Ramos (cell line): Measurements from ENCODE around the gene CCDC18.
"Not testable (repeated sequence)": the region's sequence is repeated elsewhere in the genome, so short reads cannot be mapped to it uniquely, and the experiment has no call there.

Experiments used
- in situ Hi-C: fragments of 300-500 bp; cut with MboI; formaldehyde crosslinking; loops from one replicate; pipeline ENCODE4 v1.14.3; 2022; ENCODE audit warnings: low sequenced_read_pairs; ENCODE audit not compliant: unreplicated experiment

CCDC18 gene

DNA sequence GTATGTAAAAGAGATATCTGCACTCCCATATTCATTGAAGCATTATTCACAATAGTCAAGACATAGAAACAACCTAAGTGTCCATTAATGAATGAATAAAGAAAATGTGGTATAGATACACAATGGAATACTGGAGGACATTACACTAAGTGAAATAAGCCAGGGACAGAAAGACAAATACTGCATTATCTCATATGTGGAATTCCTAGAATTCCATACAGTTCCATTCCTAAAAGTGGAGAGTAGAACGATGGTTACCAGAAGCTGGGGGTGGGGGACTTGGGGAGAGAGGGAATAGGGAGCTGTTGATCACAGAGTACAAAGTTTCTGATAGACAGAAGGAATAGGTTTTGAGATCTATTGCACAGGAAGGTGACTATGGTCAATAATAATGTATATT lies 7.7 kb upstream of the CCDC18 start:
- in situ Hi-C loops: no loop called here

DNA sequence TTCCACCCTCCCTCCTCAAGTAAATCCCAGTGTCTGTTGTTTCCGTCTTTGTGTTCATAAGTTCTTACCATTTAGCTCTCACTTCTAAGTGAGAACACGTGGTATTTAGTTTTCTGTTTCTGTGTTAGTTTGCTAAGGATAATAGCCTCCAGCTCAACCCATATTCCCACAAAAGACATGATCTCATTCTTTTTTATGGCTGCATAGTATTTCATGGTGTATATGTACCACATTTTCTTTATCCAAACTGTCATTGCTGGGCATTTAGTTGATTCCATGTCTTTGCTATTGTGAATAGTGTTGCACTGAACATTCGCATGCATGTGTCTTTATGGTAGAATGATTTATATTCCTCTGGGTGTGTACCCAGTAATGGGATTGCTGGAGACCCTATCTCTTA lies 5.9 kb upstream of the CCDC18 start:
- in situ Hi-C loops: not testable (repeated sequence)

DNA sequence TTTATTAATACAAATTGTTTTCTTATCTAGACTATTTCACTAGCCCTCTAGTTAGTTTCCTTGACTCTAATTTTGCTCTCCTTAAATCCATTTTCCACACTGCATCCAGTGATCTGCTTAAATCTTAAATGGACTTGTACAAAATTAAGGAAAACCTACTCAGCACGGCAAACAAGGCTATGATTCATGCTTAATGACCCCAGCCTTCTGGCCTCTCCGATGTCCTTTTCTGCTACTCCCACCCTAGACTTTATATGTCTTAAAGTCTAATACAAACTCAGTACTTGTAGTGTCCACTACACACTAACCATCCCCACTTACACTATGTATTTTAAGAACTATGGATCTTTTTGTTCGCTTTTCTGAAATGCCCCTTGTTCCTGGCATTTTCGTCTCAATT lies 2.5 kb upstream of the CCDC18 start:
- in situ Hi-C loops: no loop called here

DNA sequence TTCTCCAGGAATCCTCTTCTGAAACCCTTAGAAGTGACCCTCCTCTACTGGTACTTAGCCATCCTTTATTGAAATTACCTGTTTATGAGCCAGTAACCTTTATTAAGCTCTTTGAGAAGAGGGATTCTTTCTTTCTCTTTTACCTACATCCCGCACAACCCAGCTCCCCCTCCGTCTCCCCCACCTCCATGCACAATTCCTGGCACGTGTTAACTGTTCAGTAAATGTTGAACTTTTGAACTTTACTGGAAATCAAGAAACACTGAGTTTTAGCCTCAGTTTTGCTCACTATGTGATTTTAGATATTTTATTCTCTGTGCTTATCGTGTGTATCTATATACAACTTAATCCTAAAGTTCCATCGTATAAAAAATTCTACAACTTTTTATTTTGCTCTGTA lies 2.1 kb upstream of the CCDC18 start:
- in situ Hi-C loops: no loop called here

DNA sequence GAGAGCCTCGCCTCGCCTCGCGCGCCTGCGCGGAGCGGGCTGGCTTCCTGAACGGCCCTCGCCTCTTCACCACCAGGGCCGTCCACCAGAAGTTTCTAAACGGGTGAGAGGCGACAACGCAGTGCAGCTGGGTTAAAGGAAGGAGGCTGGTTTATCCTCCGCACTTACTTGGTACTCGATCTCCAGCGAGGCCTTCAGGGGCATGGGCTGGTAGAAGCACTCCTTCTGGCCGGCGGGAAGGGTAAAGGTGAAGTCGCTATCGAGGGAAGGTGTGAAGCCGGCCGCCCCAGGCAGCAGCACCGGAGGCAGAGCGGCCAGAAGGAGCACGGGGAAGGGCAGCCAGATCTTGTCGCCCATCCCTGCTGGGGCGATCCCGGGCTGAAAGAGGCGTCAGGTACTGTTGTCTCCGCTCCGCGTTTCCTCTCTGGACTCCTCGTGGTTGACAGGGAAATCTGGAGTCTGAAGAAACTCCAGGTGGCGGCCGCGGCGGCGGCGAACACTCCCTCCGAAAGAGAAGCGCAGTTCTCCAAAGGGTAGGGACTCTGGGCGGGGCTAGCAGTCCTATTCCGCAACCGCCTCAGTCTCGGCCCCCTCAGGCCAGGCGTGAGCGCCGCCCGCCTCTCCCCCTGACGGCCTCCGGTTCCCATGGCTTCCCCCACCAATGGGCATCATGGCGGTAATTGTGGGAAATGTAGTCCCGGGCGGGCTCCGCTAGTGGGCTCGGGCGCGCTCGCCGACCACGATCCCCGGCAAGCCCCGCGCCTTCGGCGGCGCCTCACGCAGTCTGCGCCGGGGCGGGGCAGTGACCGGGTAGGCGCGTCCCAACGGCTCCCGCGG lies 420 bp upstream of the CCDC18 start, which contains the start of gene TMED5:
TSS of gene TMED5 (minus strand) at position 528 of the 837 bp plus-strand sequence. CDS start at position 357, 171 bp downstream.
- in situ Hi-C loops: no loop called here

DNA sequence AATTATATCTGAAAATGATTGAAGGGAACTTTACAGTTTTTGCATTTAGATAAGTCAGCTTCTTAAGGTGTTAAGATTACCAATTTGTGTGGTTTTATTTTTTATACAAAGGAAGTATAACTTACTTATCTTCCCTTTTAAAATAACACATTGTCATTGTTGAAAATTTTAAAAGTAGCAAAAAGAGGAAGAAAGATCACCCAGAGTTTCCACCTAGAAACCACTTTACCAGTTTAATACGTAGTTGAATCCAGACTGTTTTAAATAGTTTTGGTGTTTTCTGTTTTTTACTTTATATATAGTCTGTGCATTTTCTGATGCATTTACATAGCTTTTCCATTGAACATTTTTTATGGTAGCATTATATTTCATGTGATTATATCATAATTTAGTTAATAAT lies 6.1 kb downstream of the CCDC18 start:
- in situ Hi-C loops: no loop called here

DNA sequence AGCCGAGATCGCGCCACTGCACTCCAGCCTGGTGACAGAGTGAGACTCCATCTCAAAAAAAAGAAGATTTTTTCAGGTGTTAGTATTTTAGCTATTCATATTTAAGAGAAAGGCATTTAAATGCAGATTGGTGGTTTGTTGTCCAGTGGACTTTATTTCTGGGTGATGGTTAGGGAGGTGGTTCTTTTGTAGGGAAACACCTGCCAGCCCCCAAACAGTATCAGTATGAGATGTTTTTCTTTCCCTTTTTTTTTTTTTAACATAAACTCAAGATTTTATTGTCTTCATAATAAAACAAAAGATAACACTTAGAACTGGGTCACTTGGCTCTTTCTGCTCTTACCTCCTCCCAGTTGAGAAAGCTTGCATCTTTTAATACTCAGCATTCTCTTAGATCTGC lies 9.9 kb downstream of the CCDC18 start:
- in situ Hi-C loops: no loop called here

DNA sequence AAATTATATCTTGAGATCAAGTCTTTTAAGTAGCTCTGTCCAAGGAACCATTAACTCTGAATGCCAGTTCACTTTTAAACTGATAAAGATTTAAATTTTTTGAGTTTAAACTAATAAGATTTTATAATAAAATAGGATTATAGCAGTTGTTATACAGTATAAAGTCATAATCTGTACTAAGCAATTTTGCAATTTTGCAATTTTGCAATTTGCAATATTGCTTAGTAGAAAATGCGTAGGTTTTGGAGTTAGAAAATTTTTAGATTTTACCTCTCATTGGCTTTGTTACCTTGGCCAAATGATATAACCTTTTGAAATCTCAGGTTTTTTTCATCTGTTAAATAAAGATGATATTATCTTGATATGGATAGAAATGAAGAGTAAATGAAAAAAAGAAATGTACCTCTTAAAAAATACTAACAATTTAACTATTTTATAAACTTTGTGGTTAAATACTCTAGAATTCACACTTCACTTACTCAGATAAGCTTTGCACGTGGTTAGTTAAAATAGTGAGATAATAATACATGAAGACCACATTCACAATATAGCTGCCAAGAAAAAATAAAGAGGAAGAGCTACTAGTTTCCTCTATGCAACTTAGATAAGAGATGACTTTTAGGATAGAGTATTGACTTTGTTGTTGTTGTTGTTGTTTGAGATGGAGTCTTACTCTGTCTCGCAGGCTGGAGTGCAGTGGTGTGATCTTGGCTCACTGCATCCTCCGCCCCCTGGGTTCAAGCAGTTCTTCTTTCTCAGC lies 13.9 kb downstream of the CCDC18 start:
- in situ Hi-C loops: no loop called here

DNA sequence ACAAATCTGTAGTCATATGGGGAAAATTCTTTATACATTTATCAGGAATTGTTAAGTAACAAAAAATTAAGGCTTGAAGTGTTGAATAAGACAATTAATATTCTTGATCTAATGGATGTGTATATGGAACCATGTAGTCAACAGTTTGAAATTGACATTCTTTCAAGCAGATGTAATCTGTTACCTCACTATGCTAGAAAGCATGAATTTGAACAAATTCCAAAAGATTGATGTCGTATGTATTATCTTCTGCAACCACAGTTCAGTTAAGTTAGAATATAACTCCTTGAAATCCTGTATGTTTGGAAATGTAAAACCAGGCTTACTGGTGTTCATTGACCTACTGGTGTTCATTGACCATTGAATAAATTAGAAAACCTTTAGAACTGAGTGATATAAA lies 16.1 kb downstream of the CCDC18 start:
- in situ Hi-C loops: no loop called here

DNA sequence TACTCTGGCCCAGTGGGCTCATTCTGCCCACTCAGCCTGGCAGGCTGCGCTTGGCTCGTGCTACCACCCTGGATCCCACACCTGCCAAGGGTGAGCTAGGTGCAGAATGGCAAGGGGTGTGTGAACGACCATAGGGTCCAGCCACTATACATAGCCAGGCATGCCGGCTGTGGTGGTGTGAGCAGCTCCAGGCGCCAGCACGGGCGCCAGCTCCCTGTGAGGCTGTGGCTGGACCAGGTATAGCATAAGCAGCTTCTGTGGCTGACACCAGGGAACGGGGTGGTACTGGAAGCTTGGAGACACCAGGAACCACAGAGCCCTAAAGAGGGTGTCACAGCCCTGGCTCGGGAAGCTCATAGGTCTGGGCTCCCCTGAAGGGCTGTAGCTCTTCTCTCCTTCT lies 18.6 kb downstream of the CCDC18 start:
- in situ Hi-C loops: no loop called here

DNA sequence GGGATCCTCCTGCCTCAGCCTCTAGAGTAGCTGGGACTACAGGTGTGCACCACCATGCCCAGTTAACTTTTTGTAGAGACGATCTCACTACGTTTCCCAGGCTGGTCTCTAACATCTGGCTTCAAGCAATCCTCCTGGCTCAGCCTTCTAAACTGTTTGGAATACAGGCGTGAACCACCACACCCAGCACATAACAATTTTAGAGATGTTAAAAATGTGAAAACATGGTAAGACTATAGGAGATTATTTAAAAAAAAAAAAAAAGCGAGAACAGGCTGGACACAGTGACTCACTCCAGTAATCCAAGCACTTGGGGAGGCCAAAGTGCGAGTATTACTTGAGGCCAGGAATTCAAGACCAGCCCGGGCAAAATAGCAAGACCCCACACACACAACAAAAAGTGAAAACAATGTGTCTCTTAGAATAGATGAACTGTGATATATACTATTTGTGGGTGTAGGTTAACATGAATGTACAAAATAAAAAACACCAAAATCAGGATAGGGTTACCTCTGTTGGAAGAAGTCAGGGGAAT lies 19.6 kb downstream of the CCDC18 start:
- in situ Hi-C loops: no loop called here

DNA sequence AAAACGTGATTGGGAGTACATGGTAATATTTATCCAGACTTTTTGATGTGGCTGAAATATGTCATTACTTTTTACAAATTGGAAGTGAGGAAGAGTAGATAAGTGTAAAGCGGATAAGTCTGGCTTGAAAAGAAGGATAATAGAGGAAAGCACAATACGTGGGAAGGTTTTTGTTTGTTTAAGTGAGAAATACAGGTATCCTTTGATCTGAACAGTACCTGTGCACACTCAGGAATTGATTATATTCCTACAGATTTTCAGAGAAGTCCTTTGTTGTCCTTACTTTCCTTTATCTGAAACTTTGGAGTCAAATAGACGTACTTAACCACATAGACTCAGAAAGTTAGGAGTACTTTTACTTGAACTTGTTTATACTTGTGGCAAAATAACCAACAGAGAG lies 20.2 kb downstream of the CCDC18 start:
- in situ Hi-C loops: no loop called here

DNA sequence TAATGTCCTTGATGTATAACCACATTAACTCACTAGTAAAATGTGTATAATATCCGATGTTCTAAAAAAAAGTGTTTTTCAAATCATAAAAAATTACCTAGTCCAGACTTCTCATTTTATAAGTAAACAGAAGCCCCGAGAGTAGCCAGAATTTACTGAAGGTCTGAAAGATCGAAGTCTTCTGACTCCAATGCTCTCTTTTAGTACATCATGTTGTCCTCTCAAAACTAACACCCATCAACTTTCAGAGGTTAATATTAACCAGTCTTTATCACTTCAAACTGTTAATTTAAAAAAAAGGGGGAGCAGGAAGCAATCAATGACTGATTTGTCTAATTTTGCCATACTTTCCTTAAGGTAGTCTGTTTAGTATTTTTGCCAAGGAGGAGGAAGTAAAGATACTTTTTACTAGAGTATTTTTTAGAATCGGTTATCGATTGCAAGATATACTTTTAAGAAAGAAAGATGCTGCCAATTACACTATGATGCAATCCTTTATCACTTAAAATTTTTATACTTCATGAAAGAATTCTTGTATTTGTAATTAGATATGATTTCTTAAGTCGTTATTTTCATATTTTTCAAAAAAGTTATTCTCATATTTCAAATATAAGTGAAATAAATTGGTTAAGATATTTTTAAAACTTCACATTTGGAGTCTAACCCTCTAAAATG lies 25.5 kb downstream of the CCDC18 start:
- in situ Hi-C loops: no loop called here

DNA sequence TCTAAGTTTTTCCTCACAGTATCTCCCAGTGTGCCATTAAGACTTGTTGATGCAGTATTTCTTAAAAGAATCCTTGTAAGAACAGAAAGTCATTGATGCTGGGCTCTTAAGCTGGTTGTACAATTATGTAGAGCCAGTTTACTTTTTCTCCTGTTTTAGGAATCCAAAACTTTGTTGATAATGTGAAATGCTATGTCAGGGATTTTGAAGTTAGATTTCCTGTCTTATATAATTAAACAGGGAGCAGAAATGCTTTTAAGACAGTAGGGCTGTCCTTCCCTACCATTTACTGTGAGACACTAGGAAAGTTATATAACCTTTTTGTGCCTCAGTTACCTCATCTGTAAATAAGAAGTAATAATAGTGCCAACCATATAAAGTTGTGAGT lies 26.0 kb downstream of the CCDC18 start:
- in situ Hi-C loops: no loop called here

DNA sequence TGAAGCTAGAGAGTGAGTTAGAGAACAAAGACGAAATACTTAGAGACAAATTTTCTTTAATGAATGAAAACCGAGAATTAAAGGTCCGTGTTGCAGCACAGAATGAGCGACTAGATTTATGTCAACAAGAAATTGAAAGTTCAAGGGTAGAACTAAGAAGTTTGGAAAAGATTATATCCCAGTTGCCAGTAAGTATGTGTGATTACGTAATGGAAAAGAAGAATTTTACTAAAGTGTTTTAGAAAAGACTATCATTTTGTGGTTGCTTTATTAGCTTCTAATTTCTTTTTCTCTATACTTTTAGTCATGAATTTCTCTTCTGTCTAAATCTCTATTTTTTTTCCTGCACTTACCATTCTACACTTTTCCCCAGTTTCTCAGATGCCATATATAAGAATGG lies 26.7 kb downstream of the CCDC18 start:
- in situ Hi-C loops: no loop called here

DNA sequence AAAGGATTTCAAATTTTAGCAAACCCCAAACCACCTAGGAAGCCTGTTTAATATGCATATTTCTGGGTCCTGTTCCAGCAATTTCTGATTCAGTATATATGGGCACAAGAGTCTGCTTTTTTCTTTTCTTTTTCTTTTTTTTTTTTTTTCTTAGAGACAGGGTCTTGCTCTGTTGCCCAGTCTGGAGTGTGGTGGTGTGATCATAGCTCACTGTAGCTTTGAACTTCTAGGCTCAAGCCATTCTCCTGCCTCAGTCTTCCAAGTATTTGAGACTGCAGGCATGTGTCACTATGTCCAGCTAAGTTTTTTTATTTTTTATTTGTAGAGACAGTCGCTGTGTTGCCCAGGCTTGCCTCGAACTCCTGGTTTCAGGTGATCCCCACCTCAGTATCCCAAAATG lies 34.8 kb downstream of the CCDC18 start:
- in situ Hi-C loops: no loop called here

DNA sequence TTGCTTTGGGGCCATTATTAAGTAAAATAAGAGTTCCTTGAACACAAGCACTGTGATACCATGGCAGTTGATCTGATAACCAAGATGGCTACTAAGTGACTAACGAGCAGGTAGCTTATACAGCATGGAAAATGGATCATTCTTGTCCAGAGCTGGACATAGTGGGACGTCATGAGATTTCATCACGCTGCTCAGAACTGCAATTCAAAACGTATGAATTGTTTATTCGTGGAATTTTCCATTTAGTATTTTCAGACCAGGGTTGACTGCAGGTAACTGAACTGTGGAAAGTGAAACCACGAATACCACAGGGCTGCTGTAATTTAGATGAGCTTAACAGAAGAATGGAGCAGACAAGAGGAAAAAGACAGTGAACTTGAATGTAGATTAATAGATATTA lies 38.9 kb downstream of the CCDC18 start:
- in situ Hi-C loops: no loop called here

DNA sequence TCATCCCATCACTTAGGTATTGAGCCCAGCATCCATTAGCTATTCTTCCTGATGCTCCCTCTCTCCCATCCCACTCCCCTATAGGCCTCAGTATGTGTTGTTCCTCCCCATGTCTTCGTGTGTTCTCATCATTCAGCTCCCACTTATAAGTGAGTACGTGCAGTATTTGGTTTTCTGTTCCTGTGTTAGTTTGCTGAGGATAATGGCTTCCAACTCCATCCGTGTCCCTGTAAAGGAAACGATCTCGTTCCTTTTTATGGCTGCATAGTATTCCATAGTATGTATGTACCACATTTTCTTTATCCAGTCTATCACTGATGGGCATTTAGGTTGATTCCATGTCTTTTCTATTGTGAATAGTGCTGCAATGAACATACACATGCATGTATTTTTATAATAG lies 40.2 kb downstream of the CCDC18 start:
- in situ Hi-C loops: not testable (repeated sequence)

DNA sequence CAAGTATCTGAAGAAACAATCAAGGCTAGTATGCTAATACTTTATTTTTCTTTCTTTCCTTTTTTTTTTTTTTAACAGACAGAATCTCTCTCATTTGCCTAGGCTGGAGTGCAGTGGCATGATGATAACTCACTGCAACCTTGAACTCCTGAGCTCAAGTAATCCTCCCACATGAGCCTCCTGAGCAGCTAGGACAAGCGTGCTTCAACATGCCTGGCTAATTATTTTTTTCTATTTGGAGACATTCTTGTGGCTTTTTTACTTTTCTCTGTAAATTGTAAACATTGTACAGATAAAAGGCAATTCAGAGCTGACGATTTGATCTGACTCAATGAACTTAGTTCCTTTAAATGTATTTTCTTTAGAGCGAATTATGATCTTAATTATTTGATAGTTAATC lies 41.4 kb downstream of the CCDC18 start:
- in situ Hi-C loops: no loop called here

DNA sequence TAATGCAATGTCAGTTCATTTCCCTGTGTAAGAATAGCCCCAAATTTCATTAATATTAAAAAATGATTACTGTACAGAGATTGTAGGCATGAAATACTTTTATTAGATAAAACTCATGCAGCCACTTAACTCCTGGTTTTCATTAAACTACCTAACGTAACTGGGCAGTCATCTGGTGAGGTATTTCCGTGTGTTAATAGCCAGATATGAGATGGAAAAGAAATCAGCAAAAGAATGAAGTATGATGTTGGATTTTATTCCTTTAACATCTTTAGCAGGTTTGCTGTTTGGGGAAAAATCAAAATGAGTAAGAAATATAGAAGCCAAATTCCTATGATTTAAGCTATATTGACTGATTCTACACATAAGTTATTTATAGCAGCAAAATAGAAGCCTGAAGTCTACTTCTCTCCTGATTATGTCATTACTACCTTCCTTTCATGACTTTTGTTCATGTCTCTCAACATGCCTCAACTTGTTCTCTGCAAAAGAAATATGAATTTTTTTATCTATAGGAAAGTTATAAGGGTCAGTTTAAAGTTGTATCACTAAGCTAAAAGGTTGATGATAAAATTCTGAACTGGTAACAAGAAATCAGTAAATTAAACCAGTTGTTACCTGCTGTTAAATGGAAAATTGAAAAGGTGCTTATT lies 42.6 kb downstream of the CCDC18 start:
- in situ Hi-C loops: no loop called here
